ENCODE results near the gene SFXN3.
A peak's percentile ranks its signal among the peaks of the same experiment; 100 is the strongest.

Gene SFXN3

DNA sequence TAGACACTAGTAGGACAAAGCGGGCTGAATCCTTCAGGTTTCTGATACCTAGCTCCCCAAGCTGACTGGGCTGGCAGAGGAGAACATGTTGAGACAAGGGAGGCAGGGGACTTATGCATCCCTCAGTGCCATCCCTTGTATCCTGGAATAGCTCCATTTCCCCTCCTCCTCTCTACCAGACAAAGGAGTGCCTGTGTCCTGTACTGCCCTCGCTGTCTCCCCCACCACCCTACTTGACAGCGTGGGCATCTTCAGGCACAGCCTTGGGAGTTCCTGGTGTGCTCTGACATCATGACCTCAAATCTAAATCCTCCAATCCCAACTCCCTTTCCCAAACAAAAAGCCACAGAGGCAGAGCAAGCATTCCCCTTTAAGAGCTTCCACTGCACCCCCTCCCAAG lies 9.0 kb downstream of the SFXN3 start:
- H3K9me2 ChIP-seq (ENCODE audit: low read depth, low read length) = no peaks in the 10 kb centered on the region
- H4K20me1 ChIP-seq (ENCODE audit: insufficient read depth, low read length) = no peaks in the 10 kb centered on the region
- no peaks in the 10 kb centered on the region for H3K79me2 ChIP-seq (ENCODE audit: insufficient read depth, low read length)
- no peak overlapping the region for H3K4me3 ChIP-seq (ENCODE audit: low read depth, low read length, poor library complexity, severe bottlenecking)
- H3K4me2 ChIP-seq (ENCODE audit: low read length) = no peak overlapping the region
- TF ChIP-seq CTCF (IDR thresholded peaks at IDR 0.05; ENCODE audit: low read length) (no peak), EZH2 (IDR thresholded peaks at IDR 0.05; ENCODE audit: borderline replicate concordance, low read length) (no peak)
- peaks cover 15% of the 10 kb centered on the region for H3K4me1 ChIP-seq (ENCODE audit: insufficient read depth, low read length, severe bottlenecking)
- no peak overlapping the region for H3K9ac ChIP-seq (ENCODE audit: low read length)
- no peaks in the 10 kb centered on the region for H3K9me3 ChIP-seq (ENCODE audit: low read length)
- H3K27ac ChIP-seq (ENCODE audit: low read depth, low read length, poor library complexity, severe bottlenecking) = no peak overlapping the region
- H2AFZ ChIP-seq (ENCODE audit: low read length) = no peak overlapping the region
- H3F3A ChIP-seq (ENCODE audit: insufficient read depth, low read length) = no peaks in the 10 kb centered on the region
- no peaks in the 10 kb centered on the region for H3K27me3 ChIP-seq (ENCODE audit: insufficient read depth, low read length)
- no peaks in the 10 kb centered on the region for H3K36me3 ChIP-seq (ENCODE audit: insufficient read depth, low read length)

GRCh38 chr10:101040851-101041250 lies 9.8 kb downstream of the SFXN3 start:
- Histone ChIP-seq H3K9ac (ENCODE audit: low read length) (no peak overlapping the region), H3K4me3 (ENCODE audit: low read depth, low read length, poor library complexity, severe bottlenecking) (no peak overlapping the region), H4K20me1 (ENCODE audit: insufficient read depth, low read length) (no peaks in the 10 kb centered on the region), H3F3A (ENCODE audit: insufficient read depth, low read length) (no peaks in the 10 kb centered on the region), H3K9me3 (ENCODE audit: low read length) (no peaks in the 10 kb centered on the region), H3K4me1 (ENCODE audit: insufficient read depth, low read length, severe bottlenecking) (peaks cover 15% of the 10 kb centered on the region), H3K27ac (ENCODE audit: low read depth, low read length, poor library complexity, severe bottlenecking) (no peak overlapping the region), H3K36me3 (ENCODE audit: insufficient read depth, low read length) (no peaks in the 10 kb centered on the region), H3K9me2 (ENCODE audit: low read depth, low read length) (no peaks in the 10 kb centered on the region), H3K79me2 (ENCODE audit: insufficient read depth, low read length) (no peaks in the 10 kb centered on the region), H3K27me3 (ENCODE audit: insufficient read depth, low read length) (no peaks in the 10 kb centered on the region), H3K4me2 (ENCODE audit: low read length) (no peak overlapping the region), H2AFZ (ENCODE audit: low read length) (no peak overlapping the region)
- TF ChIP-seq EZH2 (IDR thresholded peaks at IDR 0.05; ENCODE audit: borderline replicate concordance, low read length) (no peak), CTCF (IDR thresholded peaks at IDR 0.05; ENCODE audit: low read length) (no peak)

DNA sequence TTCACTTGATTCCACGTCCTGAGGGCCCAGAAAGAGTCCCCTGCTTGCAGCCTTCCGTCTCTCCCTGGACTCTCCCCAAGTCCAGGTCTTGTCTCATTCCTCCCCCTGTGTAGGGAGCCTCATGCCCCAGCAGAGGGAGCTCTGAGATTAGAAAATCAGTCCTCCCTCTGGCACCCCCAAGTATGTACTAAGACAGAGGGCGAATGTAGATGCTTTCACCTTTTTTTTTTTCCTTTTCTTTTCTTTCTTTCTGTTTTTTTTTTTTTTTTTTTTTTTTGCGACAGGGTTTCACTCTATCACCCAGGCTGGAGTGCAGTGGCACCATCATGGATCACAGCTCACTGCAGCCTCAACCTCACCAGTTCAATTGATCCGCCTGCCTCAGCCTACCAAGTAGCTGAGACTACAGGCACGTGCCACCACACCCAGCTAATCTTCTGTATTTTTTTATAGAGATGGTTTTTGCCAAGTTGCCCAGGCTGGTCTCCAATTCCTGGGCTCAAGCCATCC lies 10.3 kb downstream of the SFXN3 start:
- Histone ChIP-seq H3K4me3 (ENCODE audit: low read depth, low read length, poor library complexity, severe bottlenecking) (no peak overlapping the region), H3K9me2 (ENCODE audit: low read depth, low read length) (no peaks in the 10 kb centered on the region), H3F3A (ENCODE audit: insufficient read depth, low read length) (no peaks in the 10 kb centered on the region), H3K79me2 (ENCODE audit: insufficient read depth, low read length) (no peaks in the 10 kb centered on the region), H4K20me1 (ENCODE audit: insufficient read depth, low read length) (no peaks in the 10 kb centered on the region), H3K27ac (ENCODE audit: low read depth, low read length, poor library complexity, severe bottlenecking) (no peak overlapping the region), H2AFZ (ENCODE audit: low read length) (no peak overlapping the region), H3K27me3 (ENCODE audit: insufficient read depth, low read length) (no peaks in the 10 kb centered on the region), H3K36me3 (ENCODE audit: insufficient read depth, low read length) (no peaks in the 10 kb centered on the region), H3K4me1 (ENCODE audit: insufficient read depth, low read length, severe bottlenecking) (peaks cover 15% of the 10 kb centered on the region), H3K9ac (ENCODE audit: low read length) (no peak overlapping the region), H3K4me2 (ENCODE audit: low read length) (no peak overlapping the region), H3K9me3 (ENCODE audit: low read length) (no peaks in the 10 kb centered on the region)
- TF ChIP-seq CTCF (IDR thresholded peaks at IDR 0.05; ENCODE audit: low read length) (peak; percentile 62), EZH2 (IDR thresholded peaks at IDR 0.05; ENCODE audit: borderline replicate concordance, low read length) (no peak)

Data from OCI-LY1 (cell line).